GM13976 (cell line): ENCODE data around the gene ERMARD.

Experiments
- DNase-seq: peaks from one replicate; pipeline ENCODE4 v3.0.0; 2012; ENCODE audit warnings: low spot score
- in situ Hi-C: fragments of 300-500 bp; cut with MboI; formaldehyde crosslinking; loops from one replicate; pipeline ENCODE4 v1.12.0; 2022; ENCODE audit warnings: low sequenced_read_pairs, mixed read lengths, inconsistent platforms; ENCODE audit not compliant: unreplicated experiment
- TF ChIP-seq, protein P1 (sequence below): IDR thresholded peaks from 2 replicates; pipeline ENCODE4 v1.5.1; 2012; ENCODE audit warnings: borderline replicate concordance, mild to moderate bottlenecking; ENCODE audit not compliant: insufficient read depth; ENCODE audit errors: extremely low read depth, missing control alignments, control extremely low read depth

The ERMARD gene

GRCh38 chr6:169738204-169738975, 13.0 kb upstream of the ERMARD start:
- no peak for DNase-seq
- TF ChIP-seq, protein P1, sequence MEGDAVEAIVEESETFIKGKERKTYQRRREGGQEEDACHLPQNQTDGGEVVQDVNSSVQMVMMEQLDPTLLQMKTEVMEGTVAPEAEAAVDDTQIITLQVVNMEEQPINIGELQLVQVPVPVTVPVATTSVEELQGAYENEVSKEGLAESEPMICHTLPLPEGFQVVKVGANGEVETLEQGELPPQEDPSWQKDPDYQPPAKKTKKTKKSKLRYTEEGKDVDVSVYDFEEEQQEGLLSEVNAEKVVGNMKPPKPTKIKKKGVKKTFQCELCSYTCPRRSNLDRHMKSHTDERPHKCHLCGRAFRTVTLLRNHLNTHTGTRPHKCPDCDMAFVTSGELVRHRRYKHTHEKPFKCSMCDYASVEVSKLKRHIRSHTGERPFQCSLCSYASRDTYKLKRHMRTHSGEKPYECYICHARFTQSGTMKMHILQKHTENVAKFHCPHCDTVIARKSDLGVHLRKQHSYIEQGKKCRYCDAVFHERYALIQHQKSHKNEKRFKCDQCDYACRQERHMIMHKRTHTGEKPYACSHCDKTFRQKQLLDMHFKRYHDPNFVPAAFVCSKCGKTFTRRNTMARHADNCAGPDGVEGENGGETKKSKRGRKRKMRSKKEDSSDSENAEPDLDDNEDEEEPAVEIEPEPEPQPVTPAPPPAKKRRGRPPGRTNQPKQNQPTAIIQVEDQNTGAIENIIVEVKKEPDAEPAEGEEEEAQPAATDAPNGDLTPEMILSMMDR = no peak
- in situ Hi-C loops = no loop called here

- TF ChIP-seq, protein P1 = no peak
- in situ Hi-C loops = no loop called here
- DNase-seq = no peak
Measured at GRCh38 chr6:169738976-169739529, 12.4 kb upstream of the ERMARD start.

- in situ Hi-C loops = no loop called here
- DNase-seq = no peak
- TF ChIP-seq, protein P1 = no peak
Measured at GRCh38 chr6:169741344-169741743, 10.1 kb upstream of the ERMARD start.

DNA sequence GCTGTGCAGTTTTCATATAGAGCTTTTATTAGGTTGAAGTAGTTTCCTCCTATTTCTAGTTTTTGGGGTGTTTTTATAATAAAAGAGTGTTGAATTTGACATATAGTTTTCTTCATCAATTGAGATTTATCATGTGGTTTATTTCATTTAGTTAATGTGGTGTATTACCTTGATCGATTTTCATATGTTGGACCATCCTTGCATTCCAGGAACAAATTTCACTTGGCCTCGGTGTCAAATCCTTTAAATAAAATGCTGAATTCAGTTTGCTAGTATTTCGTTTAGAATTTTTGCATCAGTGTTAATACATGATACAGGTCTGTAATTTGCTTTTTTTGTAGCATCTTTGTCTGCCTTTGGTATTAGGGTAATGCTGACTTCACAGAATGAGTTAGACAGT, 6.0 kb upstream of the ERMARD start:
- TF ChIP-seq, protein P1 = no peak
- in situ Hi-C loops = no loop called here
- DNase-seq = no peak

- in situ Hi-C loops = no loop called here
- TF ChIP-seq, protein P1 = no peak
Measured at GRCh38 chr6:169746556-169746955, 4.9 kb upstream of the ERMARD start.

DNA sequence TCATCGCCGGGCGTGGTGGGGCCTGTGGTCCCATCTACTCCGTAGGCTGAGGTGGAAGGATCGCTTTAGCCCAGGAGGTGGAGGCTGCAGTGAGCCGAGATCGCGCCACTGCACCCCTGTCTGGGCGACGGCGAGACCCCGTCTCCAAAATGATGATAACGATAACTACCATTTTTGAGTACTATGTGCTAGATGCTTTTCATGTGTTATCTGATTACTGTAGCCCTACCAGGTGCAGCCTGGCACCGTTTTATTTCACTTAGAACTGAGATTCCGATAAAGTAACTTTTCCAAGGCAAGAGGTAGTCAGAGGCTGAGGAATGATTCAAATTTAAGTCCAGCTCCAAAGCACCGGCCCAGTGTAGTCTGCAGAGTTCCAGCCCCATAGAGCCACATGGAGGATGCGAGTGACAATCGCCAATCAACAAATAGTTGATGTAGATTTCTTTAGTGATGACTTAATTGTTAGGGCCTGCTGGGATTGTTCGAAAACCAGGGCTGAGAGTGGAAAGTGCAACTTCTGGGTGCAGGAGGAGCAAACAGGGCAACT, 727 bp downstream of the ERMARD start:
- in situ Hi-C loops = no loop called here
- DNase-seq = no peak
- TF ChIP-seq, protein P1 = no peak

More at GRCh38 chr6:169746556-169746955, 4.9 kb upstream of the ERMARD start:
- DNase-seq = no peak
